HepG2 (cell line): ENCODE data around the gene OVCH2. TPM values are rescaled to one million over a fixed set of nuclear protein-coding genes. Genes with fewer than 3 reads are reported as not detected.
A peak's percentile ranks its signal among the peaks of the same experiment; 100 is the strongest.

Experiments used
- HMGXB3 ChIP-seq: sonication (generic); formaldehyde crosslinking; IDR thresholded peaks from 2 replicates; pipeline ENCODE4 v1.4.0; 2020; ENCODE audit warnings: missing genetic modification reagents, borderline replicate concordance
- MAFF ChIP-seq: IDR thresholded peaks from 2 replicates; pipeline ENCODE4 v1.6.1; 2011; ENCODE audit warnings: low read depth, low read length, improper control_type of control experiment
- MAX ChIP-seq: IDR thresholded peaks from 2 replicates; pipeline ENCODE4 v1.6.1; 2012; ENCODE audit warnings: inconsistent platforms
- MYC ChIP-seq: sonication (generic); formaldehyde crosslinking; IDR thresholded peaks from 2 replicates; pipeline ENCODE4 v1.9.0; 2021; ENCODE audit warnings: missing genetic modification reagents, borderline replicate concordance
- NR2C2 ChIP-seq: sonication (generic); formaldehyde crosslinking; IDR thresholded peaks from 2 replicates; pipeline ENCODE4 v1.4.0; 2020; ENCODE audit warnings: missing genetic modification reagents, mild to moderate bottlenecking, moderate library complexity, borderline replicate concordance
- RERE ChIP-seq: IDR thresholded peaks from 2 replicates; pipeline ENCODE4 v1.6.1; 2016; ENCODE audit warnings: low read depth, missing genetic modification reagents, missing compliant biosample characterization
- SP5 ChIP-seq: IDR thresholded peaks from 2 replicates; pipeline ENCODE4 v1.6.1; 2016; ENCODE audit warnings: low read depth, borderline replicate concordance
- TEF ChIP-seq: sonication (generic); formaldehyde crosslinking; IDR thresholded peaks from 2 replicates; pipeline ENCODE4 v1.5.0; 2020; ENCODE audit warnings: missing genetic modification reagents
- ZBTB33 ChIP-seq: sonication (generic); formaldehyde crosslinking; IDR thresholded peaks from 2 replicates; pipeline ENCODE4 v1.4.0; 2020; ENCODE audit warnings: missing genetic modification reagents
- ZFX ChIP-seq: sonication (generic); formaldehyde crosslinking; IDR thresholded peaks from 2 replicates; pipeline ENCODE4 v1.4.0; 2020; ENCODE audit warnings: mild to moderate bottlenecking, low read depth, missing genetic modification reagents, moderate library complexity
- ZMYM3 ChIP-seq: sonication (generic); formaldehyde crosslinking; IDR thresholded peaks from 2 replicates; pipeline ENCODE4 v1.5.1; 2020; ENCODE audit warnings: mild to moderate bottlenecking, missing genetic modification reagents
- ZNF839 ChIP-seq: sonication (generic); formaldehyde crosslinking; IDR thresholded peaks from 2 replicates; pipeline ENCODE4 v1.4.0; 2020; ENCODE audit warnings: missing genetic modification reagents, mild to moderate bottlenecking, borderline replicate concordance
- ZZZ3 ChIP-seq: sonication (generic); formaldehyde crosslinking; IDR thresholded peaks from 2 replicates; pipeline ENCODE4 v1.4.0; 2020; ENCODE audit warnings: missing genetic modification reagents, mild to moderate bottlenecking, borderline replicate concordance
- polyA plus RNA-seq, 8 experiments: library from polyadenylated mRNA; depleted of rRNA in 3 of 8; stranded (reverse) in 7 of 8; unstranded in 1 of 8; fragments of >200 nt; fragmentation: Illumina TruSeq in 4 of 8; extraction: Trizol in 4 of 8; gene quantifications; 2 replicates each; pipeline versions ENCODE4 v1.2.1 to v1.2.3, GENCODE V29; 2011 to 2016; ENCODE audit warnings: low read depth in 4 of 8, missing spikeins in 1 of 8, mixed read lengths in 1 of 8; ENCODE audit not compliant: insufficient read depth in 1 of 8
- total RNA-seq, 5 experiments: library from RNA; depleted of rRNA; stranded (reverse); fragments of >200 nt; fragmentation: Illumina TruSeq; extraction: Trizol; gene quantifications; 2 replicates each; pipeline ENCODE4 v1.2.3, GENCODE V29; 2016; ENCODE audit warnings: low read depth in 1 of 5

The OVCH2 gene
- total and polyA plus RNA-seq, 2 of the 13 experiments (the other 11 are each of a cell fraction or from before 2014, with no cell fraction given), result not detected

- TF ChIP-seq HMGXB3, result no peak
- no peak for TF ChIP-seq RERE (CRISPR knock-in tag)
- TF ChIP-seq MAFF, result no peak
- TF ChIP-seq ZFX (CRISPR knock-in tag), result peak; percentile 37; the same call in 1 of the 2 replicates
- peak; percentile 28; the same call in 1 of the 2 replicates for TF ChIP-seq MAX
- TF ChIP-seq MYC (CRISPR knock-in tag), result peak; percentile 37; the same call in 1 of the 2 replicates
- no peak for TF ChIP-seq ZNF839 (CRISPR knock-in tag)
- TF ChIP-seq ZMYM3 (CRISPR knock-in tag), result 0 out of 2 replicates have a peak, but pooled peaks have one; percentile 73
- peak; percentile 46; the same call in 1 of the 2 replicates for TF ChIP-seq ZBTB33 (CRISPR knock-in tag)
- TF ChIP-seq ZZZ3 (CRISPR knock-in tag), result no peak
- TF ChIP-seq NR2C2 (CRISPR knock-in tag), result 0 out of 2 replicates have a peak, but pooled peaks have one; percentile 36
- TF ChIP-seq TEF (CRISPR knock-in tag), result no peak
- peak; percentile 40; the same call in 1 of the 2 replicates for TF ChIP-seq SP5
Measured at GRCh38 chr11:7655253-7656217, 50.7 kb downstream of the OVCH2 start (continued).
